HEK293 (cell line): ENCODE measurements around the gene FBXO42.
A peak's percentile ranks its signal among the peaks of the same experiment; 100 is the strongest.

ENCODE experiments used
- CTCF ChIA-PET: fragments of 350-600 bp; formaldehyde crosslinking; extraction: SDS; loops from one replicate; lab custom pipeline; 2021; ENCODE audit warnings: antibody characterized with exemption; lab: Yijun Ruan, JAX
- POLR2A ChIA-PET: fragments of 300-600 bp; formaldehyde crosslinking; extraction: SDS; loops from one replicate; lab custom pipeline; 2020; ENCODE audit warnings: antibody characterized with exemption, inconsistent platforms; lab: Yijun Ruan, JAX
- H3K27ac ChIP-seq: fragments of 200-500 bp; sonication (Bioruptor generic); 2 replicates; pipeline ENCODE4 v1.5.1; 2014; ENCODE audit warnings: low read depth, low read length, control low read depth, inconsistent platforms; ENCODE audit errors: extremely low read depth
- H3K36me3 ChIP-seq, 2 experiments: fragments of 200-500 bp in 1 of 2; sonication (Bioruptor generic) in 1 of 2; 1 replicate in 1 of 2; 2 replicates in 1 of 2; pipeline ENCODE4 v1.5.1; 2014 to 2017; ENCODE audit warnings: inconsistent platforms in 2 of 2, low read length in 2 of 2; ENCODE audit not compliant: control insufficient read depth in 2 of 2, insufficient read depth in 1 of 2
- H3K4me1 ChIP-seq: fragments of 200-500 bp; sonication (Bioruptor generic); 2 replicates; pipeline ENCODE4 v1.5.1; 2014; ENCODE audit warnings: mild to moderate bottlenecking, low read length, inconsistent platforms; ENCODE audit not compliant: control insufficient read depth, insufficient read depth
- H3K4me3 ChIP-seq: 2 replicates; pipeline ENCODE4 v1.5.1; 2011; ENCODE audit warnings: low read depth, mild to moderate bottlenecking, control low read depth, low read length, moderate library complexity
- H3K9me3 ChIP-seq: fragments of 200-500 bp; sonication (Bioruptor generic); 2 replicates; pipeline ENCODE4 v1.5.1; 2014; ENCODE audit warnings: low read depth, low read length, inconsistent platforms; ENCODE audit not compliant: control insufficient read depth, insufficient read depth
- BCL11A ChIP-seq: fragments of 450-650 bp; formaldehyde crosslinking; IDR thresholded peaks from 2 replicates; pipeline ENCODE4 v1.5.1; 2016; ENCODE audit warnings: low read depth, missing biosample characterization, missing genetic modification characterization
- CTCF ChIP-seq: fragments of 450-650 bp; formaldehyde crosslinking; IDR thresholded peaks from 2 replicates; pipeline ENCODE4 v1.5.1; 2016; ENCODE audit warnings: missing biosample characterization, missing genetic modification characterization
- SCRT2 ChIP-seq: fragments of 450-650 bp; formaldehyde crosslinking; IDR thresholded peaks from 2 replicates; pipeline ENCODE4 v1.5.1; 2016; ENCODE audit warnings: missing biosample characterization, missing genetic modification characterization
- YY1 ChIP-seq: fragments of 450-650 bp; formaldehyde crosslinking; IDR thresholded peaks from 2 replicates; pipeline ENCODE4 v1.5.1; 2018; ENCODE audit warnings: missing biosample characterization, missing genetic modification characterization
- ZBTB17 ChIP-seq: fragments of 450-650 bp; formaldehyde crosslinking; IDR thresholded peaks from 2 replicates; pipeline ENCODE4 v1.5.1; 2016; ENCODE audit warnings: missing biosample characterization, missing genetic modification characterization
- ZNF18 ChIP-seq: fragments of 450-650 bp; formaldehyde crosslinking; IDR thresholded peaks from 2 replicates; pipeline ENCODE4 v1.5.1; 2016; ENCODE audit warnings: missing biosample characterization, missing genetic modification characterization
- ZNF2 ChIP-seq: fragments of 450-650 bp; formaldehyde crosslinking; IDR thresholded peaks from 2 replicates; pipeline ENCODE4 v1.5.1; 2016; ENCODE audit warnings: missing biosample characterization, missing genetic modification characterization
- ZNF585B ChIP-seq: fragments of 450-650 bp; formaldehyde crosslinking; IDR thresholded peaks from 2 replicates; pipeline ENCODE4 v1.5.1; 2016; ENCODE audit warnings: missing biosample characterization, missing genetic modification characterization
- ZNF621 ChIP-seq: fragments of 450-650 bp; formaldehyde crosslinking; IDR thresholded peaks from 2 replicates; pipeline ENCODE4 v1.5.1; 2017; ENCODE audit warnings: missing biosample characterization, missing genetic modification characterization
- ZNF629 ChIP-seq: fragments of 450-650 bp; formaldehyde crosslinking; IDR thresholded peaks from 2 replicates; pipeline ENCODE4 v1.5.1; 2017; ENCODE audit warnings: missing biosample characterization, missing genetic modification characterization
- ZNF654 ChIP-seq: fragments of 450-650 bp; formaldehyde crosslinking; IDR thresholded peaks from 2 replicates; pipeline ENCODE4 v1.5.1; 2016; ENCODE audit warnings: low read depth, missing biosample characterization, missing genetic modification characterization
- ZNF660 ChIP-seq: fragments of 450-650 bp; IDR thresholded peaks from 2 replicates; pipeline ENCODE4 v1.5.1; 2018; ENCODE audit warnings: missing biosample characterization, mild to moderate bottlenecking, missing genetic modification characterization
- ZSCAN30 ChIP-seq: fragments of 450-650 bp; IDR thresholded peaks from 2 replicates; pipeline ENCODE4 v1.5.1; 2018; ENCODE audit warnings: missing biosample characterization, mild to moderate bottlenecking, missing genetic modification characterization, moderate library complexity

Gene FBXO42

GRCh38 chr1:16243936-16244649, 108.2 kb downstream of the FBXO42 start:
- POLR2A ChIA-PET, result no interaction called here
- no peak overlapping the region for H3K4me3 ChIP-seq
- H3K4me1 ChIP-seq, result peaks cover 9% of the 10 kb centered on the region
- 0 out of 2 replicates have a peak, but pooled peaks have one; percentile 57 for TF ChIP-seq ZNF660 (tag by site-specific recombination)
- TF ChIP-seq YY1 (tag by site-specific recombination), result no peak
- TF ChIP-seq ZBTB17 (tag by site-specific recombination), result peak; percentile 50
- TF ChIP-seq CTCF, result peak; percentile 77
- no peak for TF ChIP-seq ZNF621 (tag by site-specific recombination)
- peak; percentile 58 for TF ChIP-seq ZSCAN30 (tag by site-specific recombination)
- peak; percentile 35; the same call in 1 of the 2 replicates for TF ChIP-seq ZNF2 (tag by site-specific recombination)
- no peak for TF ChIP-seq ZNF629 (tag by site-specific recombination)
- peak; percentile 85 for TF ChIP-seq ZNF654 (tag by site-specific recombination)
- CTCF ChIA-PET, result interaction anchor here (0.5 to 5.5 kb wide), 27 partner anchors 10 to 657 kb away, joined by 3 to 91 read pairs (median 4); partner anchors contain the start of gene FBXO42
- no peaks in the 10 kb centered on the region for H3K9me3 ChIP-seq
- H3K27ac ChIP-seq, result no peak overlapping the region
- H3K36me3 ChIP-seq, result peaks cover 0 to 13% of the 10 kb centered on the region in 2 experiments; a peak in 1 of 3 replicates

- H3K27ac ChIP-seq, result no peak overlapping the region
- ChIA-PET CTCF (interaction anchor here (0.7 to 5.5 kb wide), 10 partner anchors 11 to 455 kb away, joined by 3 to 91 read pairs (median 5); partner anchors contain the start of gene FAM131C), POLR2A (no interaction called here)
Measured at GRCh38 chr1:16243215-16243610, 109.1 kb downstream of the FBXO42 start.

GRCh38 chr1:16242556-16243214, 109.6 kb downstream of the FBXO42 start:
- H3K36me3 ChIP-seq, result peaks cover 0 to 10% of the 10 kb centered on the region in 2 experiments; a peak in 1 of 3 replicates
- ChIA-PET POLR2A (no interaction called here), CTCF (interaction anchor here (1.0 to 5.5 kb wide), 7 partner anchors 11 to 169 kb away, joined by 3 to 91 read pairs (median 14); partner anchors contain the start of gene FAM131C)
- H3K9me3 ChIP-seq, result no peaks in the 10 kb centered on the region
- H3K4me3 ChIP-seq, result no peak overlapping the region
- TF ChIP-seq ZNF585B (tag by site-specific recombination), result no peak
- no peak overlapping the region for H3K27ac ChIP-seq
- peaks cover 3% of the 10 kb centered on the region for H3K4me1 ChIP-seq

More at GRCh38 chr1:16243215-16243610, 109.1 kb downstream of the FBXO42 start:
- Histone ChIP-seq H3K4me3 (no peak overlapping the region), H3K4me1 (peaks cover 4% of the 10 kb centered on the region), H3K36me3 (peaks cover 0 to 13% of the 10 kb centered on the region in 2 experiments; a peak in 1 of 3 replicates), H3K9me3 (no peaks in the 10 kb centered on the region)
- peak; percentile 50; the same call in 1 of the 2 replicates for TF ChIP-seq SCRT2 (tag by site-specific recombination)
- no peak for TF ChIP-seq BCL11A (tag by site-specific recombination)
- peak; percentile 65; the same call in 1 of the 2 replicates for TF ChIP-seq ZNF18 (tag by site-specific recombination)
